Measurements from ENCODE around the gene ZDHHC22. TPM values are rescaled to one million over a fixed set of nuclear protein-coding genes. Genes with fewer than 3 reads are reported as not detected.
A peak's percentile ranks its signal among the peaks of the same experiment; 100 is the strongest.

Gene ZDHHC22
- total and polyA plus RNA-seq, 2 experiments from 2014 or later: 0.12 TPM; not detected in 1

GRCh38 chr14:77161011-77161410 is 19.4 kb upstream of the ZDHHC22 start:
- Histone ChIP-seq H3K36me3 (no peaks in the 10 kb centered on the region), H3K4me3 (no peak overlapping the region), H3K9me3 (ENCODE audit: low read depth) (no peaks in the 10 kb centered on the region), H3K4me1 (ENCODE audit: low read depth) (no peaks in the 10 kb centered on the region), H3K27ac (no peak overlapping the region), H3K27me3 (no peaks in the 10 kb centered on the region)
- no peak for TF ChIP-seq CTCF (IDR thresholded peaks at IDR 0.05; ENCODE audit: low read depth, low read length)
- DNase-seq (ENCODE audit: low read depth in 1 of 2, low spot score in 1 of 2): no peak

GRCh38 chr14:77158882-77159255 is 17.3 kb upstream of the ZDHHC22 start:
- no peak for DNase-seq (ENCODE audit: low read depth in 1 of 2, low spot score in 1 of 2)
- no peaks in the 10 kb centered on the region for H3K27me3 ChIP-seq
- H3K27ac ChIP-seq: no peak overlapping the region
- TF ChIP-seq CTCF (IDR thresholded peaks at IDR 0.05; ENCODE audit: low read depth, low read length): no peak
- no peaks in the 10 kb centered on the region for H3K36me3 ChIP-seq
- no peak overlapping the region for H3K4me3 ChIP-seq
- no peaks in the 10 kb centered on the region for H3K4me1 ChIP-seq (ENCODE audit: low read depth)
- H3K9me3 ChIP-seq (ENCODE audit: low read depth): no peaks in the 10 kb centered on the region

DNA sequence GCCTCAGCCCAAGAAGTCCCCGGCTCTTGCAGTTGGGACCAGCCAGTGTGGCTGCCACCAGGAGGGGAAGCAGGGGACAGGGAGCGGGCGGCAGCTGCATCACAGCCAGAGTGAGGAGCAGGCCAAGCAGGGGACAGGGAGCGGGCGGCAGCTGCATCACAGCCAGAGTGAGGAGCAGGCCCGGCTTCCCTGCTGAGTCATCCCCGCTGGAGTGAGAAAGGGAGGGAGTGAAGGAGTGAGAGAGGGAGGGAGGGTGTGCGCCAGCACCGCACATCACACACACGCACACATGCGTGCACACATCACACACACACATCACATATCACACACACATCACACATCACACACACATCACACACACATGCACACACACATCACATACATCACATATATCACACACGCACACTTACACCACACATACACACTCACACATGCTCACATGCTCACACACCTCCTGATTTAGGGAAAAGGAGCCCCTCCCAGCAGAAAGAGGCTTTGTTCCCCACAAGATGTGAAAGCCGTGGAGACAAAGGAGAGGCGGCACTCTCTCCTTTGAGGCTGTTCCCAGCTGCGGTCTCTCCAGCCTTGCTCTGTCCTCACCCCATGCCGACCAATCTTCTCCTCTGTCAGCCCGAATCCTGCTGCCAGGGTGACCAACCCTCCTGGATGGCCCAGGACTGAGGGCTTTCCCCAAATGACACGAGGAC is 16.7 kb upstream of the ZDHHC22 start:
- no peaks in the 10 kb centered on the region for H3K9me3 ChIP-seq (ENCODE audit: low read depth)
- H3K4me3 ChIP-seq: no peak overlapping the region
- no peak overlapping the region for H3K27ac ChIP-seq
- no peaks in the 10 kb centered on the region for H3K4me1 ChIP-seq (ENCODE audit: low read depth)
- TF ChIP-seq CTCF (IDR thresholded peaks at IDR 0.05; ENCODE audit: low read depth, low read length): no peak
- peak; percentile 31 to 68 for DNase-seq (ENCODE audit: low read depth in 1 of 2, low spot score in 1 of 2)
- no peaks in the 10 kb centered on the region for H3K27me3 ChIP-seq
- H3K36me3 ChIP-seq: no peaks in the 10 kb centered on the region

GRCh38 chr14:77157740-77158139 is 16.1 kb upstream of the ZDHHC22 start:
- H3K27ac ChIP-seq: no peak overlapping the region
- H3K9me3 ChIP-seq (ENCODE audit: low read depth): no peaks in the 10 kb centered on the region
- H3K4me3 ChIP-seq: no peak overlapping the region

DNA sequence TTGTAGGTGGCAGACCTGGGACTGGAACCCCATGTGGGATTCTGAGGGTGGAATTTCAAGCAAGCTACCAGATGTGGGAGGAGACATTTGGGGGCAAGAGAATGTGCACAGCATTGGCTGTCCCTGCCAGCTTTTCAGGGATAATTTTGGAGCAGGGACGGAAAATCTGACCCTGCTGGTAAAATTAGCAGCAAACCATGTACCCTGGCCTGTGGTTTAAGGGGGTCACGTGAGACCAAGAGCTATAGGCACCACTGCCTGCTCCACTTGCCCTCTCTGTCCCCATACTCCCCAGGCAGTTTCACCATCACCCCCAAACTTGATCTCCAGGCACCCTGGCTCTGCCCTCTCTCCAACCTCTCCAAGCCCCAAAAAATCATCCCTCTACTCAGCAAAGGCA is 13.5 kb upstream of the ZDHHC22 start:
- no peak for DNase-seq (ENCODE audit: low read depth in 1 of 2, low spot score in 1 of 2)
- Histone ChIP-seq H3K9me3 (ENCODE audit: low read depth) (no peaks in the 10 kb centered on the region), H3K4me1 (ENCODE audit: low read depth) (no peaks in the 10 kb centered on the region), H3K27ac (no peak overlapping the region), H3K27me3 (no peaks in the 10 kb centered on the region), H3K36me3 (no peaks in the 10 kb centered on the region), H3K4me3 (no peak overlapping the region)
- TF ChIP-seq CTCF (IDR thresholded peaks at IDR 0.05; ENCODE audit: low read depth, low read length): no peak

More at GRCh38 chr14:77157740-77158139, 16.1 kb upstream of the ZDHHC22 start:
- no peaks in the 10 kb centered on the region for H3K27me3 ChIP-seq
- H3K36me3 ChIP-seq: no peaks in the 10 kb centered on the region
- no peaks in the 10 kb centered on the region for H3K4me1 ChIP-seq (ENCODE audit: low read depth)
- TF ChIP-seq CTCF (IDR thresholded peaks at IDR 0.05; ENCODE audit: low read depth, low read length): no peak
- DNase-seq (ENCODE audit: low read depth in 1 of 2, low spot score in 1 of 2): no peak

Data from cardiac muscle cell (in vitro differentiated cells and primary cell).